GM18498 (cell line): ENCODE results near the gene FGFRL1.
"Not testable (repeated sequence)": the region's sequence is repeated elsewhere in the genome, so short reads cannot be mapped to it uniquely, and the experiment has no call there.

Source experiments
- ATAC-seq: cut with Tn5 transposase; IDR thresholded peaks from one replicate; pipeline ENCODE4 v1.9.1; 2021; ENCODE audit warnings: mild to moderate bottlenecking, moderate library complexity; ENCODE audit not compliant: unreplicated experiment

The FGFRL1 gene

GRCh38 chr4:991451-992296, 19.8 kb upstream of the FGFRL1 start:
- no peak for ATAC-seq

GRCh38 chr4:992297-993110, 18.9 kb upstream of the FGFRL1 start:
- ATAC-seq, result no peak

DNA sequence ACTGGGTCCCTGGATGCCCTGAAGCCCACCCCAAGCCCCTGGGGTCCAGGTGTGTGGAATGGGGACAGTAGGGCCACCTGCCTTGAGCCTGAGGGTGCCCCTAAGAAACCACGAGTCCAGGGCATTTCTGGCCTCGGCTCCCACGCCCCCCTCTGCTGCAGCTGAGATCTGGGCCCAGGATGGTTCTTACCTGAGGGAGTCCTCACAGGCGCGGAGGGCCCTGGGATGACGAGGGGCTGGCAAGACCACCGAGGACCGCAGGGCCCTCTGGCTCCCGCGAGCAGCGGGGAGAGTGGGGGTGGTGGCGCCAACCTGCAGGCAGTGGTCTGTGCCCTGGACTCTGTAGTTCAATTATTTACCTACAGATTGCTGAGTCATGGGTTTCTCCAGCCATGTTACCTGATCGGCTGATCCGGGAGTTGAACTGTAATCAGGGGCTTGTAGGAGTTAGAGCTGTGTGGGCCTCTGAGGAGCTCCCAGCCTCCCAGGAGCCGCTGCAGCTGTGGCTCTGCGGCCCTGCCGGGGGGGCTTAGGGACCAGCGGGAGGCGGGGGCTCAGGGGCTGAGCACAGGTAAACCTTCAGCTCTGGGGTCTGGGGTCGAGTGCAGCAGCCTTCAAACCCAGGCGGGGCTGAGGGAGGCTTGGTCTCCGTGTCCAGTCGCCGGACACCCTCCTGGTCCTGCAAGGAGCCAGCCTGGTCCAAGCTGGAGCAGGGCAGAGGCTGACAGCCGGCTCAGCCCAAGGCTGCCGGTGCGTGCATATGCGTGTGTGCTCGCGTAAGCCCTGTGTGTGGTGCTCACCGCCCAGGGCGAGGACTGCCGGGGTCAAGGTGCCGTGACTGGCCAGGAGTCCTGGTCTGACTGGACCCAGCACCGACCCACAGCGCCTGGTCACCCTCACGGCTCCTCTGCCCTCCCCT, 18.1 kb upstream of the FGFRL1 start, which contains the start of gene SLC26A1:
TSS of gene SLC26A1 (minus strand) at position 294 of the 919 bp plus-strand sequence. CDS start 1,701 bp downstream, outside the sequence.
- no peak for ATAC-seq

- no peak for ATAC-seq
Observed at GRCh38 chr4:995311-996026, 16.0 kb upstream of the FGFRL1 start.

GRCh38 chr4:996030-996996, 15.1 kb upstream of the FGFRL1 start:
- ATAC-seq, result no peak

GRCh38 chr4:996997-997374, 14.4 kb upstream of the FGFRL1 start:
- no peak for ATAC-seq

- no peak for ATAC-seq
Observed at GRCh38 chr4:997375-998071, 13.9 kb upstream of the FGFRL1 start.

- no peak for ATAC-seq
Observed at GRCh38 chr4:998096-998691, 13.2 kb upstream of the FGFRL1 start.

DNA sequence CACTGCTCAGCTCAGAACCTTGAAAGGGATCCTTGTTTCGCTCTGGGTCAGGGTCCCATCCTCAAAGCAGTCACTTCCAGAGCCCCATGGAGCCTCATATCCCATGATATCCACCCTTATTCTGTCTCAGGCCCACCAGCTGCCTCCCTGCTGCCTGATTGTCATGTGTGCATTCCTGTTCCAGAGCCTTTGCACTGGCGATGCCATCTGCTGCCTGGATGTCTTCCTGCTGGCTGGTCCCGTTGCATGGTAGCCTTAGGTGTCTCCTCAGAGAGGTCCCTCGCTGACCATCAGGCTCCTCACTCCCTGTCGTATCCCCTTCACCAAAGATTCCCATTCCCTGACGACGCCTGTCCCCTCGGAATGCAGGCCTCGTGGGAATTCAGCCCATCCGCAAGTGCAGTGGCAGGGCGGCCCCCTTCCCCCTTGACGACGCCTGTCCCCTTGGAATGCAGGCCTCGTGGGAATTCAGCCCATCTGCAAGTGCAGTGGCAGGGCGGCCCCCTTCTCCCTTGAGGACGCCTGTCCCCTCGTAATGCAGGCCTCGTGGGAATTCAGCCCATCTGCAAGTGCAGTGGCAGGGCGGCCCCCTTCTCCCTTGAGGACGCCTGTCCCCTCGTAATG, 12.1 kb upstream of the FGFRL1 start:
- not testable (repeated sequence) for ATAC-seq

DNA sequence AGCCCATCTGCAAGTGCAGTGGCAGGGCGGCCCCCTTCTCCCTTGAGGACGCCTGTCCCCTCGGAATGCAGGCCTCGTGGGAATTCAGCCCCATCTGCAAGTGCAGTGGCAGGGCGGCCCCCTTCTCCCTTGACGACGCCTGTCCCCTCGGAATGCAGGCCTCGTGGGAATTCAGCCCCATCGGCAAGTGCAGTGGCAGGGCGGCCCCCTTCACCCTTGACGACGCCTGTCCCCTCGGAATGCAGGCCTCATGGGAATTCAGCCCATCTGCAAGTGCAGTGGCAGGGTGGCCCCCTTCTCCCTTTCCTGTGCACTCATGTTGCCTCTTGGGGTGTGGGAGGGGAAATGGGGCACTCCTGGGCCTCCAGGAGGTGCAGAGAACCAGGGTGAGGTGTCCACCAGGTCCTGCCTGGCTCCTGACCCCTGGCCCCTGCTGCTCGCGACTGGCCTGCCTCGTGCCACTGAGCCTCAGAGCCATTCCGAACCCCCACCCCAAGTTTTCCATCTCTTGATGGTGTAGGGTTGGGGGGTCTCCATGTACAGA, 11.5 kb upstream of the FGFRL1 start:
- no peak for ATAC-seq

DNA sequence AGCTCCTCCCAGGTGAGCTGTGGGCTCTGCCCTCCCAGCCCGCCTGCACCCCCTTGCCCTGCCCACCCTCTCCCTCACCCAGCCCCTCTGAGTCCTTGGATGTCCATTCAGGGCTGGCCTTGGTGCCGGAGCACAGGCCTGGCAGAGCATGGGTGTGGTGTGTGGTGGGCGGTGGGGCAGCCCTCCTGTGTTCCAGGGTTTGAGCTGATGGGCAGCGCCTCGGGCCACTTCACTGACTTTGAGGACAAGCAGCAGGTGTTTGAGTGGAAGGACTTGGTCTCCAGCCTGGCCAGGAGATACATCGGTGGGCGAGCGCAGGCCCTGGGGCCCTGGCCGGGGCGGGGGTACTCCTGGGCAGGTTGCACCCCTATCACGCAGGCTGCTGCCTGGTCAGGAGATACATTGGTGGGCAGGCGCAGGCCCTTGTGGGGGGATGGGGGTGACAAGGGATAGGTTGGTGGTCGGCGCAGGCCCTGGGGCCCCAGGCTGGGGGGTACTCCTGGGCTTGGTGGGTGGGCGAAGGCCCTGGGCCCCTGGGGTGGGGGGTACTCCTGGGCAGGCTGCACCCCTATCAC, 10.7 kb upstream of the FGFRL1 start:
- no peak for ATAC-seq

GRCh38 chr4:1001561-1002130, 9.8 kb upstream of the FGFRL1 start:
- ATAC-seq, result no peak

DNA sequence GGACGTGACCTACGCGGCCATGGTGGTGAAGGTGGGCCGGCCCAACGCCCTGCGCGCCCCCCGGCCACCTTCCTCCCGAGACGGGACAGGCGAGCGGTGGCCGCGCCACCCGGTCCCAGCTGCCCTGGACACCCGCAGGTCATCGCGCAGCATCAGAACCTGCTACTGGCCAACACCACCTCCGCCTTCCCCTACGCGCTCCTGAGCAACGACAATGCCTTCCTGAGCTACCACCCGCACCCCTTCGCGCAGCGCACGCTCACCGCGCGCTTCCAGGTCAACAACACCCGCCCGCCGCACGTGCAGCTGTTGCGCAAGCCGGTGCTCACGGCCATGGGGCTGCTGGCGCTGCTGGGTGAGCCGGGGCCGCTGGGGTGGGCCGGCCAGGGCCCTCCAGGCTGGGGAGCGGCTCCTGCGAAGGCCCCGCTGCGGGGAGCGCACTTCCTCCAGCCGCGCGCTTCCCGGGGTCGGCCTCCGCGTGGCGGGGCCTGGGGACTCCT, 9.2 kb upstream of the FGFRL1 start:
- no peak for ATAC-seq

DNA sequence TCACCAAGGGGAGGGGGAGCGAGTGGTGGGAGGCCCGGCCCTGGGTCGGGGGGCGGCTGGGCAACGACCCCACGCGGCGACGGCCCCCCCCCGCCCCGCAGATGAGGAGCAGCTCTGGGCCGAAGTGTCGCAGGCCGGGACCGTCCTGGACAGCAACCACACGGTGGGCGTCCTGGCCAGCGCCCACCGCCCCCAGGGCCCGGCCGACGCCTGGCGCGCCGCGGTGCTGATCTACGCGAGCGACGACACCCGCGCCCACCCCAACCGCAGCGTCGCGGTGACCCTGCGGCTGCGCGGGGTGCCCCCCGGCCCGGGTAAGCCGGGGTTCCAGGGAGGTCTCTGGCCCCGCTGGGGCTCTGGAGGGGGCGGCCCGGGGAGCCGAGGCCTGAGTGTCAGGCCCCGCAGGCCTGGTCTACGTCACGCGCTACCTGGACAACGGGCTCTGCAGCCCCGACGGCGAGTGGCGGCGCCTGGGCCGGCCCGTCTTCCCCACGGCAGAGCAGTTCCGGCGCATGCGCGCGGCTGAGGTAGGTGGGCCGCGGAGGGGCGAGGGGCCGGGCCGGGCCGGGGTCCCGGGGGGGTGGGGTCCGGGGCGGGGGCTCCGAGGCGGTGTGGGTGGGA, 8.7 kb upstream of the FGFRL1 start:
- ATAC-seq, result no peak

GRCh38 chr4:1003271-1004070, 8.0 kb upstream of the FGFRL1 start:
- ATAC-seq, result no peak
